ENCODE results near the gene PRUNE2. TPM values are rescaled to one million over a fixed set of nuclear protein-coding genes. Genes with fewer than 3 reads are reported as not detected.

PRUNE2 gene
- total and polyA plus RNA-seq, 2 of the 8 experiments (the other 6 are each of a cell fraction or from before 2014, with no cell fraction given): 5.5 to 13.3 TPM

DNA sequence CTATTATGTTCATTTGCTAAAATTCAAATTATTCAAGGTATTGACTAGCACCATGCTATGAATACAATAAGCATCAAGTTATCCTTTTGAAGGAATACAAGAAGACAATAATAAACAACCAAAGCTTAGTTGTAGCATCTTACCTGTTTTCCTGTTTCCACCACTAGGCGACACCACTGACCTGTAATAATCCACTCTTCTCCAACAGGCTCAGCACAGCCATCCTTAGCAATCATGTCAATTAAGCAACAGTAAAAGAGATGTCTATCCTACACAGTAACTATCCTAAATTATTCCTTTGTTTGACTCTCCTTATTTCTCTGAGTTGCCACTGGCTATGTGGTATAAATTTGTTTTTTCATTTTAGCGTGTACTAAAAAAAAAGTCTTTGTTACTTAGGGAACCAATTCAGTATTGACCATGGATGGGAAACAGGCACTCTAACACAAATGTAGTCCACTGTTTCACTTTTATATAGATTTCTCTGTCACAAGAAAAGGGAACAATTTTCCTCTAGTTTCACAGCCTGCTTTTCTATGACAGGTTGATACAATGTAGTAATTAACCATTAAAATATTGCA, 95.4 kb downstream of the PRUNE2 start:
- H3K23ac ChIP-seq (ENCODE audit: insufficient read length): no peak overlapping the region
- no peak overlapping the region for H3K18ac ChIP-seq (ENCODE audit: extremely low read depth, low read length)
- H3K56ac ChIP-seq (replicated peaks; ENCODE audit: insufficient read length, low read depth, low read length): no peak overlapping the region
- DNase-seq (ENCODE audit: low read depth in 1 of 2, low spot score in 2 of 2): peak in 1 of 2 experiments; percentile 62
- peak; percentile 93 for FAIRE-seq
- 34% methylated on average over 2 of the region's 2 CpGs; no CpG with 5 or more reads in 1 of the 2 experiments for WGBS, 2 experiments (ENCODE audit: extremely low coverage in 1 of 2, insufficient coverage in 1 of 2, insufficient read length in 1 of 2, insufficient replicate concordance in 2 of 2, low coverage in 1 of 2, low lambda C conversion rate in 2 of 2, missing lambda C conversion rate in 1 of 2)
- H3K27me3 ChIP-seq (replicated peaks in 1 of 4; ENCODE audit: control insufficient read depth in 3 of 4, extremely low read depth in 1 of 4, insufficient read depth in 3 of 4, low read length in 3 of 4): no peaks in the 10 kb centered on the region
- H3K9me3 ChIP-seq (ENCODE audit: insufficient read depth in 2 of 2, low read depth in 1 of 2, low read length in 1 of 2): no peaks in the 10 kb centered on the region
- H3K4ac ChIP-seq (replicated peaks; ENCODE audit: insufficient read length, low read depth, low read length): no peak overlapping the region
- H3K79me1 ChIP-seq (ENCODE audit: low read depth, low read length): no peaks in the 10 kb centered on the region
- no peak overlapping the region for H4K5ac ChIP-seq (ENCODE audit: insufficient read length, low read depth, low read length)
- no peak overlapping the region for H2AK5ac ChIP-seq (ENCODE audit: low read depth, low read length)
- H4K91ac ChIP-seq (replicated peaks; ENCODE audit: insufficient read length, low read length): no peak overlapping the region
- no peak overlapping the region for H4K8ac ChIP-seq (ENCODE audit: extremely low read depth, insufficient read depth, low read length)
- H2BK15ac ChIP-seq (ENCODE audit: low read length): no peak overlapping the region
- no peak overlapping the region for H2BK20ac ChIP-seq (ENCODE audit: low read length)
- H2BK5ac ChIP-seq (ENCODE audit: low read depth, low read length): no peak overlapping the region
- no peak overlapping the region for H2BK120ac ChIP-seq (replicated peaks; ENCODE audit: low read depth, low read length)
- no peak overlapping the region for H3K27ac ChIP-seq (ENCODE audit: low read depth, low read length)
- ChIA-PET POLR2A (ENCODE audit: partially characterized antibody) (interaction anchor here (1.4 kb wide), 1 partner anchor 95 kb away, joined by 4 read pairs; no protein-coding TSS in a partner anchor), CTCF (ENCODE audit: partially characterized antibody) (interaction anchor here (0.7 to 8.2 kb wide), 35 partner anchors 9 to 347 kb away, joined by 3 to 217 read pairs (median 4); partner anchors contain the start of gene PRUNE2)
- H3K4me2 ChIP-seq (ENCODE audit: insufficient read depth in 1 of 2, low read depth in 2 of 2, low read length in 2 of 2): no peak overlapping the region
- no peak overlapping the region for H2BK12ac ChIP-seq (ENCODE audit: low read depth, low read length)
- no peaks in the 10 kb centered on the region for H3K79me2 ChIP-seq (ENCODE audit: control insufficient read depth in 1 of 2, insufficient read depth in 2 of 2, low read length in 2 of 2)
- no peaks in the 10 kb centered on the region for H3K36me3 ChIP-seq (ENCODE audit: control insufficient read depth in 2 of 4, insufficient read depth in 4 of 4, low read length in 3 of 4)
- H2AFZ ChIP-seq (ENCODE audit: low read length): no peak overlapping the region
- no peaks in the 10 kb centered on the region for H3K23me2 ChIP-seq (ENCODE audit: low read depth, low read length)
- H3K4me3 ChIP-seq (ENCODE audit: extremely low read depth in 1 of 4, insufficient read depth in 2 of 4, low read depth in 3 of 4, low read length in 4 of 4): no peak overlapping the region
- no peak overlapping the region for H3K9ac ChIP-seq (replicated peaks in 1 of 4; ENCODE audit: extremely low read depth in 1 of 4, low read depth in 3 of 4, low read length in 3 of 4)
- H3K4me1 ChIP-seq (replicated peaks in 1 of 4; ENCODE audit: control insufficient read depth in 3 of 4, insufficient read depth in 4 of 4, low read length in 3 of 4): no peaks in the 10 kb centered on the region
- no peak overlapping the region for H3K14ac ChIP-seq (ENCODE audit: insufficient read length)
- no peaks in the 10 kb centered on the region for H4K20me1 ChIP-seq (replicated peaks in 1 of 2; ENCODE audit: control insufficient read depth in 1 of 2, insufficient read depth in 2 of 2, low read length in 2 of 2)
- TF ChIP-seq SIRT6 (IDR thresholded peaks at IDR 0.05; ENCODE audit: low read length) (no peak), TBP (IDR thresholded peaks at IDR 0.05; ENCODE audit: low read depth, low read length) (no peak), SIX5 (IDR thresholded peaks at IDR 0.05; ENCODE audit: low read depth, low read length) (no peak), TAF7 (optimal IDR thresholded peaks at IDR 0.05; ENCODE audit: borderline replicate concordance, low read depth, low read length) (no peak), TCF12 (IDR thresholded peaks at IDR 0.05; ENCODE audit: low read depth, low read length) (no peak), BRCA1 (IDR thresholded peaks at IDR 0.05; ENCODE audit: low read depth, low read length) (no peak), HDAC2 (IDR thresholded peaks at IDR 0.05; ENCODE audit: borderline replicate concordance in 1 of 2, low read depth in 2 of 2, low read length in 2 of 2) (no peak), JUND (IDR thresholded peaks at IDR 0.05; ENCODE audit: low read length) (peak; percentile 43; the same call in 1 of the 2 replicates), YY1 (IDR thresholded peaks at IDR 0.05; ENCODE audit: low read depth, low read length) (no peak), MAFK (IDR thresholded peaks at IDR 0.05; ENCODE audit: low read depth, low read length) (no peak), KDM1A (IDR thresholded peaks at IDR 0.05; ENCODE audit: borderline replicate concordance, low read length) (no peak), TAF1 (IDR thresholded peaks at IDR 0.05; ENCODE audit: low read depth, low read length) (no peak)
- TF ChIP-seq, protein P1, sequence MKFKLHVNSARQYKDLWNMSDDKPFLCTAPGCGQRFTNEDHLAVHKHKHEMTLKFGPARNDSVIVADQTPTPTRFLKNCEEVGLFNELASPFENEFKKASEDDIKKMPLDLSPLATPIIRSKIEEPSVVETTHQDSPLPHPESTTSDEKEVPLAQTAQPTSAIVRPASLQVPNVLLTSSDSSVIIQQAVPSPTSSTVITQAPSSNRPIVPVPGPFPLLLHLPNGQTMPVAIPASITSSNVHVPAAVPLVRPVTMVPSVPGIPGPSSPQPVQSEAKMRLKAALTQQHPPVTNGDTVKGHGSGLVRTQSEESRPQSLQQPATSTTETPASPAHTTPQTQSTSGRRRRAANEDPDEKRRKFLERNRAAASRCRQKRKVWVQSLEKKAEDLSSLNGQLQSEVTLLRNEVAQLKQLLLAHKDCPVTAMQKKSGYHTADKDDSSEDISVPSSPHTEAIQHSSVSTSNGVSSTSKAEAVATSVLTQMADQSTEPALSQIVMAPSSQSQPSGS (IDR thresholded peaks at IDR 0.05; ENCODE audit: low read length): no peak

All from H1 (cell line).